ENCODE results near the gene CTTNBP2NL. TPM values are rescaled to one million over a fixed set of nuclear protein-coding genes. Genes with fewer than 3 reads are reported as not detected.

Gene CTTNBP2NL
- total and polyA plus RNA-seq, 9 donors, result 8.1 to 35.7 (median 28.3) TPM

DNA sequence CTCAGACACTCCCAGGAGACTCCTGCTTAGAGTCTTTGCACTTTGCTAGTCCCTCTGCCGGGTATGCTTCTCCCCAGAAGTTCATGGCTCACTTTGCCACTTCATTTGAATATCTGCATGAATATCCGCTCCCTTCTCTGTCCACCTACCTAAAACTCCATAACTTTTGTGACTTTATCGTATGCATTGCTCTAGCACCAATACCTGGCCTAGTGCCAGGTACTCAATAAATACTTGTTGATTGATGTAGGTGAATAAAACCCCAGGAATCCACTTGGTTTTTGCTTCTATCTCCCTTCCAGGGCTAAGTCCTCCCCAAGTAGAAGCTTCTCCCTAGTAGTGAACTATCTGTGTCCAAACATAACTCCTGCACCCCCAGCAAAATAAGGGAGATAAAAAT is 27.8 kb upstream of the CTTNBP2NL start:
- intact Hi-C loops (cut with DNase I), result loop anchor here in 1 of 4 donors (10.0 kb wide), 1 partner anchor 347 kb away; the partner anchor contains the start of gene PPM1J
- Histone ChIP-seq H3K4me3 (no peak overlapping the region), H3K36me3 (no peaks in the 10 kb centered on the region), H3K4me1 (ENCODE audit: insufficient read depth) (no peaks in the 10 kb centered on the region), H3K9me3 (no peaks in the 10 kb centered on the region), H3K27me3 (no peaks in the 10 kb centered on the region), H3K27ac (no peak overlapping the region)
- DNase-seq, result no peak
- TF ChIP-seq EP300 (IDR thresholded peaks at IDR 0.05) (no peak), POLR2A (IDR thresholded peaks at IDR 0.05) (no peak)
- TF ChIP-seq, protein P1, sequence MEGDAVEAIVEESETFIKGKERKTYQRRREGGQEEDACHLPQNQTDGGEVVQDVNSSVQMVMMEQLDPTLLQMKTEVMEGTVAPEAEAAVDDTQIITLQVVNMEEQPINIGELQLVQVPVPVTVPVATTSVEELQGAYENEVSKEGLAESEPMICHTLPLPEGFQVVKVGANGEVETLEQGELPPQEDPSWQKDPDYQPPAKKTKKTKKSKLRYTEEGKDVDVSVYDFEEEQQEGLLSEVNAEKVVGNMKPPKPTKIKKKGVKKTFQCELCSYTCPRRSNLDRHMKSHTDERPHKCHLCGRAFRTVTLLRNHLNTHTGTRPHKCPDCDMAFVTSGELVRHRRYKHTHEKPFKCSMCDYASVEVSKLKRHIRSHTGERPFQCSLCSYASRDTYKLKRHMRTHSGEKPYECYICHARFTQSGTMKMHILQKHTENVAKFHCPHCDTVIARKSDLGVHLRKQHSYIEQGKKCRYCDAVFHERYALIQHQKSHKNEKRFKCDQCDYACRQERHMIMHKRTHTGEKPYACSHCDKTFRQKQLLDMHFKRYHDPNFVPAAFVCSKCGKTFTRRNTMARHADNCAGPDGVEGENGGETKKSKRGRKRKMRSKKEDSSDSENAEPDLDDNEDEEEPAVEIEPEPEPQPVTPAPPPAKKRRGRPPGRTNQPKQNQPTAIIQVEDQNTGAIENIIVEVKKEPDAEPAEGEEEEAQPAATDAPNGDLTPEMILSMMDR (IDR thresholded peaks at IDR 0.05), result no peak
- 82 to 90% (median 87%) methylated on average over 3 of the region's 3 CpGs for WGBS, 3 donors

DNA sequence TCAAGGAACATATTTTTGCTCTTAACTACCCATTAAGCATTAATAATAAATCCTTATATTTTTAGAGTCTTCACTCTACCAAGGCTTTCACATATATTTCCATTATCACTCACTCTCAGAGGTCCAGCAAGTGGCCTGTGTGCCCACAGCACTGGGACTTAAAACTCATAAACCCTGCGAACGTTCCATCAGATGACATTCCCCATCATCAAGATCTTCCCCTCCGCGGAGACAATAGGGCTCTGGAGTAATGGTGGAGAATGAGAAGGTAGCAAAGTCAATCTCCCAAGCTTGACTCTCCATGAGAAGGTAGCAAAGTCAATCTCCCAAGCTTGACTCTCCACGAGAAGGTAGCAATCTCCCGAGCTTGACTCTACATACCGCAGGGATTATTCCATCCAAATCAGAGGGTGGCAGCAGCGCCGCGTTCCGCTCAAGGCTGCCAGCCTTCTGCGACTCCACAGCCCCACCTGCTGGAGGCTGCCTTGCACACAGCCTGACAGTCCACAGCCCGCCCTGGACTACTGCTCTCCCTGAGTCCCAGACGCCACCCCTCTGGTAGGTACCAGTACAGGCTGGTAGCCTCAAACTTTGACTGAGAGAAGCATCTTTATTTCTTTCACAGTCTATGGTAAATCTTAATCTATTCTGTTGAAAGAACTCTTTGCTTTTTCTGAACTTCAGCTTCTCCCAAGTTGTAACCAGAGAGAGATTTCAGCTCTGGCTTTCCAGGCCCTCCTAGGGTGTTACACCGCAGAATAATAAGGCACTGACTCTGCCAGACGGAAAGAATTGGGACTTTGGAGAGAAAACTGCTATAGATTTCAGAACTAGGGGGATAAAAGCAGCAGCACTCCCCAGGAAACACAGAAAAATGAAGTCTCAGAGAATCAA is 26.4 kb upstream of the CTTNBP2NL start:
- Histone ChIP-seq H3K36me3 (no peaks in the 10 kb centered on the region), H3K4me1 (ENCODE audit: insufficient read depth) (no peaks in the 10 kb centered on the region), H3K4me3 (no peak overlapping the region), H3K9me3 (no peaks in the 10 kb centered on the region), H3K27ac (no peak overlapping the region), H3K27me3 (no peaks in the 10 kb centered on the region)
- peak; percentile 80 to 93 (median 85) for DNase-seq
- 18 to 22% (median 19%) methylated on average over 16 of the region's 16 CpGs for WGBS, 3 donors
- no peak for TF ChIP-seq EP300 (IDR thresholded peaks at IDR 0.05)
- TF ChIP-seq, protein P1 (IDR thresholded peaks at IDR 0.05), result peak; percentile 78 to 88 (median 84)
- intact Hi-C loops (cut with DNase I), result loop anchor here in 1 of 4 donors (10.0 kb wide), 1 partner anchor 345 kb away; the partner anchor contains the start of gene PPM1J

DNA sequence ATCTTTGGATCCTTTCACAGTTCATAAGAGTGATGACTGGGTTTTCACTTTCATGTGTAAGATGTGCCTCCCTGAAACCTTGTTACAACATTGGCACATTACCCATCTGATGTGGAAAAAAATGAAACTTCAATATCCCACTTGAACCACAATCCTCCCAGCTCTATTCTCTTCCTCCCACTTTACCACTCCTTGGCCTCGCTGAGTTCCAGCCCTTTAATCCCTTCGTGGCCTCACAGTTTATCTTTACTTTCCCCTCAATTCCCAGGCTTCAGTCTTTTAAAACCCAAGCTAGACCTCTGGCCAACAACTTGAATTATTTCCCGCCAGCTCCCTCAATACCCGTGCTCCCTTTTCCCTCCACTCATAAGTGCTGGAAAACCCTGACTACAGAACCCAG is 25.0 kb upstream of the CTTNBP2NL start:
- no peak overlapping the region for H3K27ac ChIP-seq
- no peaks in the 10 kb centered on the region for H3K9me3 ChIP-seq
- 24 to 30% (median 29%) methylated on average over 4 of the region's 4 CpGs for WGBS, 3 donors
- no peaks in the 10 kb centered on the region for H3K27me3 ChIP-seq
- intact Hi-C loops (cut with DNase I), result no loop called here
- TF ChIP-seq EP300 (IDR thresholded peaks at IDR 0.05) (no peak), POLR2A (IDR thresholded peaks at IDR 0.05) (no peak)
- TF ChIP-seq, protein P1 (IDR thresholded peaks at IDR 0.05), result no peak
- no peaks in the 10 kb centered on the region for H3K4me1 ChIP-seq (ENCODE audit: insufficient read depth)
- DNase-seq, result no peak
- no peaks in the 10 kb centered on the region for H3K36me3 ChIP-seq
- no peak overlapping the region for H3K4me3 ChIP-seq

DNA sequence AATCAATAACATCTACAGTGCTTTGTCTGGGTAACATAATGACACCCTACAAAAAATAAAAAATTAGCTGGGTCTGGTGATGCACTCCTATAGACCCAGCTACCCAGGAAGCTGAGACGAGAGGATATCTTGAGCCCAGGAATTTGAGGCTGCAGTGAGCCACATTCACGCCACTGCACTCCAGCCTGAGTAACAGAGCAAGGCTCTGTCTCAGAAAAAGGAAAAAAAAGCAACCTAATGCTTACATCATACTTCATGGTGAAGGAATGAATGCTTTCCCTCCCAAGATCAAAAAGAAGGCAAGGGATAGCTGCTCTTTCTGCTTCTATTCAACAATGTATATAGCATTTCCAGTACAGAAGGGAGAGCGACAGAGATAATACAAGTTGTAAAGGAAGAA is 24.2 kb upstream of the CTTNBP2NL start:
- H3K4me1 ChIP-seq (ENCODE audit: insufficient read depth), result no peaks in the 10 kb centered on the region
- H3K4me3 ChIP-seq, result no peak overlapping the region
- intact Hi-C loops (cut with DNase I), result no loop called here
- TF ChIP-seq POLR2A (IDR thresholded peaks at IDR 0.05), result no peak
- TF ChIP-seq, protein P1 (IDR thresholded peaks at IDR 0.05), result no peak
- H3K9me3 ChIP-seq, result no peaks in the 10 kb centered on the region
- no peaks in the 10 kb centered on the region for H3K36me3 ChIP-seq
- H3K27ac ChIP-seq, result no peak overlapping the region
- WGBS, 3 donors, result 61 to 88% (median 81%) methylated on average over 3 of the region's 3 CpGs
- H3K27me3 ChIP-seq, result no peaks in the 10 kb centered on the region
- no peak for DNase-seq

Data from ovary (tissue), 9 donors.